Activated B cell treated with CpG ODN at 0.5 μM for 24 hours (primary cell): ENCODE data around the gene DUSP5. TPM values are rescaled to one million over a fixed set of nuclear protein-coding genes. Genes with fewer than 3 reads are reported as not detected.

Source experiments
- ATAC-seq: fragments of 200-7000 bp; cut with Tn5 transposase; one replicate; pipeline ENCODE4 v1.10.0; 2021; ENCODE audit warnings: low read depth, mild to moderate bottlenecking, moderate library complexity
- CTCF ChIA-PET: fragments of 350-600 bp; sonication (Branson Sonifier 250); formaldehyde crosslinking; loops from one replicate; lab custom pipeline; 2021; ENCODE audit warnings: antibody characterized with exemption; lab: Charles Lee
- POLR2A ChIA-PET: fragments of 350-600 bp; sonication (Branson Sonifier 250); formaldehyde crosslinking; loops from one replicate; lab custom pipeline; 2021; ENCODE audit warnings: antibody characterized with exemption; lab: Charles Lee
- DNase-seq: peaks from one replicate; pipeline ENCODE4 v3.0.0; 2022
- H3K27ac Mint-ChIP-seq: one replicate; pipeline ENCODE4 v1.8.0; 2020; ENCODE audit warnings: mixed read lengths
- H3K27me3 Mint-ChIP-seq: one replicate; pipeline ENCODE4 v1.8.0; 2021; ENCODE audit warnings: mixed read lengths
- H3K36me3 Mint-ChIP-seq: one replicate; pipeline ENCODE4 v1.8.0; 2021; ENCODE audit warnings: low read depth, mixed read lengths
- H3K4me1 Mint-ChIP-seq: one replicate; pipeline ENCODE4 v1.8.0; 2021; ENCODE audit warnings: mixed read lengths
- H3K4me3 Mint-ChIP-seq: one replicate; pipeline ENCODE4 v1.8.0; 2020; ENCODE audit warnings: mild to moderate bottlenecking, mixed read lengths
- H3K9me3 Mint-ChIP-seq: one replicate; pipeline ENCODE4 v1.8.0; 2020; ENCODE audit warnings: mixed read lengths
- CTCF ChIP-seq: fragments of 200-600 bp; IDR thresholded peaks from one replicate; pipeline ENCODE4 v1.8.0; 2022; ENCODE audit warnings: antibody characterized with exemption, mild to moderate bottlenecking
- intact Hi-C: fragments of 100-400 bp; cut with micrococcal nuclease; formaldehyde crosslinking; loops from one replicate; pipeline ENCODE4 v1.15.1; 2024
- total RNA-seq: library from RNA; stranded (reverse); gene quantifications from 2 replicates; pipeline ENCODE4 v1.2.3, GENCODE V29; 2022

DUSP5 gene
- total RNA-seq, 1 donor from 2014 or later, result 26.1 TPM

GRCh38 chr10:110471566-110472139 lies 26.1 kb upstream of the DUSP5 start:
- Mint-ChIP-seq H3K4me1 (no peaks in the 10 kb centered on the region), H3K4me3 (no peak overlapping the region), H3K27ac (no peak overlapping the region), H3K36me3 (no peaks in the 10 kb centered on the region), H3K27me3 (no peaks in the 10 kb centered on the region), H3K9me3 (no peaks in the 10 kb centered on the region)
- ChIA-PET CTCF (no interaction called here), POLR2A (no interaction called here)
- DNase-seq, result no peak
- no peak for TF ChIP-seq CTCF
- ATAC-seq, result no peak
- intact Hi-C loops, result no loop called here

- ATAC-seq, result no peak
- no peak for DNase-seq
- no peak overlapping the region for H3K27ac Mint-ChIP-seq
- POLR2A ChIA-PET, result no interaction called here
- H3K4me3 Mint-ChIP-seq, result no peak overlapping the region
- H3K4me1 Mint-ChIP-seq, result no peaks in the 10 kb centered on the region
- H3K27me3 Mint-ChIP-seq, result no peaks in the 10 kb centered on the region
- no peak for TF ChIP-seq CTCF
- H3K36me3 Mint-ChIP-seq, result no peaks in the 10 kb centered on the region
- intact Hi-C loops, result no loop called here
- no peaks in the 10 kb centered on the region for H3K9me3 Mint-ChIP-seq
- CTCF ChIA-PET, result no interaction called here
These were observed 23.7 kb upstream of the DUSP5 start for GRCh38 chr10:110474017-110474416.

- Mint-ChIP-seq H3K27me3 (peaks cover 3% of the 10 kb centered on the region), H3K27ac (no peak overlapping the region), H3K36me3 (no peaks in the 10 kb centered on the region), H3K4me3 (no peak overlapping the region), H3K4me1 (no peaks in the 10 kb centered on the region), H3K9me3 (no peaks in the 10 kb centered on the region)
- POLR2A ChIA-PET, result interaction anchor here (1.4 kb wide), 1 partner anchor 10 kb away, joined by 8 read pairs; no protein-coding TSS in a partner anchor
- ATAC-seq, result no peak
- no peak for TF ChIP-seq CTCF
- no peak for DNase-seq
- CTCF ChIA-PET, result no interaction called here
- intact Hi-C loops, result no loop called here
These were observed 22.9 kb upstream of the DUSP5 start for GRCh38 chr10:110474826-110475225.

- H3K9me3 Mint-ChIP-seq, result no peaks in the 10 kb centered on the region
- ATAC-seq, result no peak
- intact Hi-C loops, result no loop called here
- no peak overlapping the region for H3K4me3 Mint-ChIP-seq
- peaks cover 3% of the 10 kb centered on the region for H3K27me3 Mint-ChIP-seq
- no peaks in the 10 kb centered on the region for H3K36me3 Mint-ChIP-seq
- ChIA-PET CTCF (no interaction called here), POLR2A (interaction anchor here (1.4 kb wide), 1 partner anchor 8 kb away, joined by 8 read pairs; no protein-coding TSS in a partner anchor)
- TF ChIP-seq CTCF, result no peak
- H3K27ac Mint-ChIP-seq, result no peak overlapping the region
- no peaks in the 10 kb centered on the region for H3K4me1 Mint-ChIP-seq
- DNase-seq, result no peak
These were observed 21.8 kb upstream of the DUSP5 start for GRCh38 chr10:110475722-110476515.

GRCh38 chr10:110479710-110480109 lies 18.0 kb upstream of the DUSP5 start:
- CTCF ChIA-PET, result interaction anchor here (0.8 kb wide), 1 partner anchor 67 kb away, joined by 4 read pairs; no protein-coding TSS in a partner anchor
- H3K36me3 Mint-ChIP-seq, result no peaks in the 10 kb centered on the region
- H3K27me3 Mint-ChIP-seq, result peaks cover 9% of the 10 kb centered on the region
- H3K9me3 Mint-ChIP-seq, result no peaks in the 10 kb centered on the region
- TF ChIP-seq CTCF, result no peak
- ATAC-seq (no peak), DNase-seq (no peak)
- no peak overlapping the region for H3K27ac Mint-ChIP-seq
- H3K4me1 Mint-ChIP-seq, result no peaks in the 10 kb centered on the region
- no peak overlapping the region for H3K4me3 Mint-ChIP-seq
- POLR2A ChIA-PET, result no interaction called here
- intact Hi-C loops, result no loop called here
